KMS-11 (cell line): ENCODE measurements around the gene HSPA12A.

Experiments
- H2AFZ ChIP-seq: fragments of 200-600 bp; sonication (generic); 2 replicates; pipeline ENCODE4 v1.6.1; 2016; ENCODE audit warnings: antibody characterized with exemption, mixed run types, low read depth
- H3K27ac ChIP-seq: fragments of 200-600 bp; sonication (generic); 2 replicates; pipeline ENCODE4 v1.6.1; 2016; ENCODE audit warnings: mild to moderate bottlenecking, mixed run types
- H3K27me3 ChIP-seq: fragments of 200-600 bp; sonication (generic); 2 replicates; pipeline ENCODE4 v1.6.1; 2017; ENCODE audit warnings: mild to moderate bottlenecking, low read depth, mixed run types, moderate library complexity; ENCODE audit not compliant: insufficient read depth
- H3K36me3 ChIP-seq: fragments of 200-600 bp; sonication (generic); 2 replicates; pipeline ENCODE4 v1.6.1; 2017; ENCODE audit warnings: mild to moderate bottlenecking, mixed run types; ENCODE audit not compliant: insufficient read depth
- H3K4me1 ChIP-seq: fragments of 200-600 bp; sonication (generic); 2 replicates; pipeline ENCODE4 v1.6.1; 2016; ENCODE audit warnings: mild to moderate bottlenecking, low read depth, mixed run types; ENCODE audit not compliant: poor library complexity, severe bottlenecking
- H3K4me2 ChIP-seq: fragments of 200-600 bp; sonication (generic); 2 replicates; pipeline ENCODE4 v1.7.0; 2016; ENCODE audit warnings: mild to moderate bottlenecking, mixed run types
- H3K4me3 ChIP-seq: fragments of 200-600 bp; sonication (generic); IDR thresholded peaks from 2 replicates; pipeline ENCODE4 v1.6.1; 2017; ENCODE audit warnings: low read depth, low read length, mixed read lengths; ENCODE audit not compliant: insufficient read depth
- H3K79me2 ChIP-seq: fragments of 200-600 bp; sonication (generic); 2 replicates; pipeline ENCODE4 v1.6.1; 2016; ENCODE audit warnings: low read depth, mixed run types; ENCODE audit not compliant: insufficient read depth
- H3K9ac ChIP-seq: fragments of 200-600 bp; sonication (generic); 2 replicates; pipeline ENCODE4 v1.6.1; 2016; ENCODE audit warnings: mild to moderate bottlenecking, mixed run types
- H4K20me1 ChIP-seq: fragments of 200-600 bp; sonication (generic); 2 replicates; pipeline ENCODE4 v1.6.1; 2016; ENCODE audit warnings: mild to moderate bottlenecking, mixed run types; ENCODE audit not compliant: insufficient read depth
- CTCF ChIP-seq: fragments of 200-600 bp; sonication (generic); conservative IDR thresholded peaks from 2 replicates; pipeline ENCODE4 v1.6.1; 2017; ENCODE audit warnings: low read depth, mild to moderate bottlenecking, antibody characterized with exemption, low read length, moderate library complexity, mixed read lengths

The HSPA12A gene

DNA sequence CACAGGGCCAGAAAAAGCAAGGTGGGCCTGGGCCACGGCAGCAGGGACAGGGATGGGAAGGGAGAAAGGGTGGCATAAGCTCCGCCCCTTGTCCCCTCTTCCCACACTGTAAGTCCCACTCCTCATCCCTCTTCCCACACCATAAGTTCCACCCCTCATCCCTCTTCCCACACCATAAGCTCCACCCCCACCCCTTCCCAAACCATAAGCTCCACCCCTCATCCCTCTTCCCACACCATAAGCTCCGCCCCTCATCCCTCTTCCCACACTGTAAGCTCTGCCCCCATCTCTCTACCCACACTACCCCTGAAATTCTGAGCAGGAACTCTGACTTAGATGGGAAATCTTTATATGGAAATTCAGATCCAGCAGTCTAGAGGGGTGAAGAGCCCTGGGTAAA, 55.7 kb downstream of the HSPA12A start:
- no peak overlapping the region for H3K9ac ChIP-seq
- no peaks in the 10 kb centered on the region for H3K27me3 ChIP-seq
- H3K27ac ChIP-seq = no peak overlapping the region
- no peaks in the 10 kb centered on the region for H3K4me1 ChIP-seq
- H3K36me3 ChIP-seq = no peaks in the 10 kb centered on the region
- H3K79me2 ChIP-seq = no peaks in the 10 kb centered on the region
- H2AFZ ChIP-seq = no peak overlapping the region
- no peak for TF ChIP-seq CTCF
- no peak overlapping the region for H3K4me3 ChIP-seq
- H4K20me1 ChIP-seq = no peaks in the 10 kb centered on the region
- no peak overlapping the region for H3K4me2 ChIP-seq

GRCh38 chr10:116685807-116686206, 56.6 kb downstream of the HSPA12A start:
- no peak overlapping the region for H3K4me2 ChIP-seq
- no peaks in the 10 kb centered on the region for H3K36me3 ChIP-seq
- no peak overlapping the region for H3K9ac ChIP-seq
- no peaks in the 10 kb centered on the region for H3K4me1 ChIP-seq
- H2AFZ ChIP-seq = no peak overlapping the region
- TF ChIP-seq CTCF = no peak
- no peaks in the 10 kb centered on the region for H3K27me3 ChIP-seq
- H3K4me3 ChIP-seq = no peak overlapping the region
- no peak overlapping the region for H3K27ac ChIP-seq
- H3K79me2 ChIP-seq = no peaks in the 10 kb centered on the region
- H4K20me1 ChIP-seq = no peaks in the 10 kb centered on the region

GRCh38 chr10:116684781-116685180, 57.6 kb downstream of the HSPA12A start:
- Histone ChIP-seq H3K4me2 (no peak overlapping the region), H2AFZ (no peak overlapping the region), H3K4me1 (no peaks in the 10 kb centered on the region), H3K4me3 (no peak overlapping the region), H3K36me3 (no peaks in the 10 kb centered on the region), H3K79me2 (no peaks in the 10 kb centered on the region), H4K20me1 (no peaks in the 10 kb centered on the region), H3K27ac (no peak overlapping the region), H3K9ac (no peak overlapping the region), H3K27me3 (no peaks in the 10 kb centered on the region)
- TF ChIP-seq CTCF = no peak

DNA sequence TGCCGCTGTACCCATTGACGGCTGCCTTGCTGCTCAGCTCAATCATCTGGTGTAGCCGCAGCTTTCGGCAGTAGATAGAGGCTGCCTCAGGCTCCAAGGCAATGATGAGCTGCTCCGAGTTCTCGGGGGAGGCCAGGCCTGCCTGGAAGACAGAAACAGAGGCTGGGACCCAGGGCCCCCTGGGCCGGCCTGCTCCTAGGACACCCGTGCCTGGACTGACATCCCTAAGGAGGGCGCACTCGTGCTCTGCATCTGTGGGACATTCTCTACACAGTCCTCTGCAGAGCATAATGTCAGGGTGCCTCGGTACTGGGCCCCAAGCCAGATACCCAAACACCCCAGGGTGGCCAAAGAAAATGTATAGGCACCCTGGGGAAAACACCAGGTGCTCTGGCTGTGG, 58.5 kb downstream of the HSPA12A start:
- Histone ChIP-seq H3K4me3 (no peak overlapping the region), H3K4me1 (no peaks in the 10 kb centered on the region), H2AFZ (no peak overlapping the region), H4K20me1 (no peaks in the 10 kb centered on the region), H3K9ac (no peak overlapping the region), H3K36me3 (no peaks in the 10 kb centered on the region), H3K27ac (no peak overlapping the region), H3K4me2 (no peak overlapping the region), H3K79me2 (no peaks in the 10 kb centered on the region), H3K27me3 (no peaks in the 10 kb centered on the region)
- TF ChIP-seq CTCF = no peak

- no peaks in the 10 kb centered on the region for H3K36me3 ChIP-seq
- TF ChIP-seq CTCF = no peak
- no peak overlapping the region for H3K27ac ChIP-seq
- no peaks in the 10 kb centered on the region for H3K4me1 ChIP-seq
- H3K79me2 ChIP-seq = no peaks in the 10 kb centered on the region
- H3K4me2 ChIP-seq = no peak overlapping the region
- H3K9ac ChIP-seq = no peak overlapping the region
- no peaks in the 10 kb centered on the region for H3K27me3 ChIP-seq
- H3K4me3 ChIP-seq = no peak overlapping the region
- H4K20me1 ChIP-seq = no peaks in the 10 kb centered on the region
- H2AFZ ChIP-seq = no peak overlapping the region
Observed at GRCh38 chr10:116683166-116683565, 59.2 kb downstream of the HSPA12A start.
